Left cardiac atrium (tissue), 4 donors: ENCODE measurements around the gene AEBP1. TPM values are rescaled to one million over a fixed set of nuclear protein-coding genes. Genes with fewer than 3 reads are reported as not detected.

Experiments used
- ATAC-seq, 2 donors: fragments of 200-7000 bp; cut with Tn5 transposase; one replicate each; pipeline ENCODE4 v1.9.1; 2020; ENCODE audit warnings: mild to moderate bottlenecking in 2 of 2, moderate library complexity in 2 of 2
- DNase-seq: peaks from one replicate; pipeline ENCODE4 v3.0.0-alpha.2; 2020
- intact Hi-C, 2 donors: fragments of 100-400 bp; cut with DNase I; formaldehyde crosslinking; loops; one replicate each; pipeline versions ENCODE4 v1.14.1 to v1.15.1; 2022 to 2023
- total RNA-seq, 2 donors: library from RNA; stranded (reverse); fragmentation: NEBNext Ultra II Directional; extraction: Animal tissue kit (Norgen Biotek cat#: 25700); gene quantifications; one replicate each; pipeline ENCODE4 v1.2.1, GENCODE V29; 2021
- donor health status: DM: no; HTN: yes; CAD: no.
- donor health status: DM: no; HTN: yes; CAD: no; lungs with severe emphysema.
- donor health status: DM: yes; HTN: yes; CAD: no.
- donor health status: Dilated cardiomyopathy.

AEBP1 gene
- total RNA-seq, 2 donors from 2014 or later: 65.0 to 117 TPM

DNA sequence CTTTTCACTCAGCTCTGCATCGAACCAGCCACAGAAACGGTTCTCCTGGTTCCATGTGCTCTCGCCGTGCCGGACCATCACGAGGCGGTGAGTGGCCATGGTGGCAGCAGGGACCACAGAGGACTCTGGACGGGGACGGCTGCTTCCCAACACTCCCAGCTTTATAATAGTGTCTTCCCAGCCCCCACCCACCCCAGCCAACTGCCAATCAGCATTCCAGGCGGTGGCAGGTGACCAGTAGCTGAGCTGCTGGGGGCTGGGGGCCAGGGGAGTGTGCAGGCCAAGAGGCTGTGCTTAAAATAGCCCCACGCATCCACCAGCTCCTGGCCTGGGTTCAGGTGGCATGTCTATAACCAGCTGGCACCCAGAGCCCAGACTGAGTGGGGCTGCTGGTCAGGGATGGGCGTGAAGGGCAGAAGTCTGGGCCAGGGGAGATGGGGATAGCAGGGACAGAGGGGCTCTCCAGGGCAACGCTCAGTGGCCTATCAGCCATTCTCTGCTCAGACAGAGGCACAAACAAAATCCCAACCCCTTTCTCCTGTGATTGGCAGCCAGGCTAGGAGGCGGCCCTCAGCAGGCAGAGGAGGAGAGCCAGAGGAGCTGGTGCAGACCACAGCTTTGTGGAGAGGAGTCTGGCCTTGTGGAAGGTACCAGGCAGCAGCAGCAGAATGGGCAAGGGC is 38.6 kb upstream of the AEBP1 start, which contains the start of gene PGAM2:
Gene PGAM2 (minus strand): TSS at position 137 of the 680 bp plus-strand sequence. CDS start 38 bp downstream, at position 99.
- ATAC-seq: peak; percentile 57 to 77
- peak; percentile 85 for DNase-seq
- intact Hi-C loops: no loop called here

DNA sequence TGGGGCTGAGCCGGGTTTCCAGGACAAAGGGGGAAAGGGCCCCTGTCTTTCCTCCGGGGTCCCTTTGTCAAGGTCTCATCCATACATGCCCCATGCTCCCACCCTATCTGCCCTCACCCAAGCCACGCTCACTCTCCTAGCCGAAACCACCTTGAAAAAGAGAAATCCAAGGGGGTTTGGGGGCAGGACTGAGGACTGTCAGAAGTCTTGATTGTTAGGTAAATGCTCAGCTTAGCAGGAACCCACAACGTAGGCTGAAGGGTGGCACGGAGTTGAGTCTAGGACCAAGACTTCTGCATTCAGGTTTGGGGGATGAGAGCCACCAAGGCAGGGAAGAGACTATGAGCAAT is 38.1 kb upstream of the AEBP1 start:
- no peak for ATAC-seq
- intact Hi-C loops: no loop called here
- DNase-seq: no peak

DNA sequence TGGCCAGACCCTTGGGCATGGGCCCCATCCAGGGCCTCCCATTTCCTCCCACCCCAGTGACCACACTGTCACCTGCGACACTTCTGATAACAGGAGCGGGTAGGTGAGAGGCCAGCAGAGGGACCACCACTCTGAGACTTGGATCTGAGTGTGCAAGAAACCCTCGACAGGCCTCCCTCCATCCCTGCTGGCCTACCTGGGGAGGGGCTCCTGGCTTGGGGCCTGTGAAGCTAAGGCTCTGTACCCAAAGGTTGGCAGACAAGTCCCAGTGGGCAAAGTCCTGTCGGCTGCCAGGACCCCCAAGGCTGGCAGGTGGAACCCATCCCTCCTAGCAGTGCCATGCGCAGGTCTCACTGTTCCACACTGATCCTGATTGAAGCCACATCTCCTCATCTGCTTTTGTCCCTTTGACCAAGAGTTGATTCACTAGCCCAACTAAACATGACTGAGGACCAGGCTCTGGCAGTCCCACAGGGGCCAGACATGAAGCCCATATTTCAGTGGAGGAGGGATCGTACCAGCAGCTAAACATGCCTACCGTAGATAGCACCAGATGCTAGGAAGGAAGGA is 37.6 kb upstream of the AEBP1 start:
- DNase-seq (peak; percentile 20), ATAC-seq (no peak)
- intact Hi-C loops: no loop called here

DNA sequence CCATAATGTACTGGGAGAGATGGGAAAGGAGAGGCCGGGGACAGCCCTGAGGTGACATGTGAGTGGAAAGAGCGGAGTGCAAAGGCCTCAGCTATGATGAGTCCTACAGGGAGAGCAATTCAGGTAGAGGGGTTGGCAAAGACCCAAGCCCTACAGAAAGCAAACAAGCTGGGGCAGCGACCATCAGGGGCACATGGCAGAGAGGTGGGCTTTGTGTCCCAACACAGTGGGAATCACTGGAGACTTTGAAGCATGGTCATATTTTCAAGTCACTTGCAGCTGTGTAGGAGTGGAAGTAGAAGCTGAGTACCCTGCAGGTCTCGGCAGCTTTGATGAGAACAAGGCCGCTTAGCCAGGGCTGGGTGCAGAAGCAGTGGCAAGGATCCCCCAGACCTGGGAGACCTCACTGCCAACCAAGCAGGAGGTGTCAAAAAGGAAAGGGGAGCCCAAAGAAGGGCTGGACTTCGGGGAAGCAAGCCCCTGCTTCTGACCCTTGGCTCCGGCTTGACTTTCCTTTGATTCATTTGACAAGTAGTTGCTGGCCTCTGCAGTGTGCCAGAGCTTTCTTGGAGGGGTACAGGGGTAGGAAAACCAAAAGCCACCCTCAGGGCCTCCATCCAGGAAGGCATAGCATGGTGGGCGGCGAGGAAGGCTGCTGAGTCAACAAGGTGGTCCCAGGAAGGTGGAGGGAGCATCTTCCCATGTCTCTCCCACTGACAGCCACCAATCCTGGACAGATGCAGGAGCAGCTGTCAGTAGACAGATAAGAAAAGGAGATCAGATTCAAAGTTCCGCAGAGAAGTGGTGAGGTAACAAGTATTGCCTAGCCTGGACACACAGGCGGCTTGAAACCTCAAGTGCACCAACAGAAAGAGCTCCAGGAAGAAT is 36.8 kb upstream of the AEBP1 start:
- ATAC-seq (no peak), DNase-seq (peak; percentile 19)
- intact Hi-C loops: no loop called here

DNA sequence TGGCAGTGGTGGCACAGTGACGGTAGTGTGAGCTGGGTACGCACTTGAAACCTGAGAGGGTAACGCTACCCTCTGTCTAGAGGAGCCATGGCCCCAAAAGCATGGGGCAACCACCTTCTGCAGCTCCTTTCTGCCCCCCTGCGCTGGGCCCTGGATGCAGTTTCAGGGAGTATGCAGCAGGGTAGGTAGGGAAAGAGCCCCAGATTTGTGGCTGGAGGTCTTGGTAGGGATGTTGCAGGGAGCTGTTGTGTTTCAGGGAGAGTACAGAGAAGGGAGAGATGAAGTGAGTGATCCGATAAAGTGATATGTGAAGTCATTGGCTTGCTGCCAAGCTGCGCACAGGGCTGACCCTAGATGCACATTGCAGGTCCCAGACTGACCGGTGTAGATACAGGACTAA is 36.1 kb upstream of the AEBP1 start:
- DNase-seq: peak; percentile 22
- no peak for ATAC-seq
- intact Hi-C loops: no loop called here

DNA sequence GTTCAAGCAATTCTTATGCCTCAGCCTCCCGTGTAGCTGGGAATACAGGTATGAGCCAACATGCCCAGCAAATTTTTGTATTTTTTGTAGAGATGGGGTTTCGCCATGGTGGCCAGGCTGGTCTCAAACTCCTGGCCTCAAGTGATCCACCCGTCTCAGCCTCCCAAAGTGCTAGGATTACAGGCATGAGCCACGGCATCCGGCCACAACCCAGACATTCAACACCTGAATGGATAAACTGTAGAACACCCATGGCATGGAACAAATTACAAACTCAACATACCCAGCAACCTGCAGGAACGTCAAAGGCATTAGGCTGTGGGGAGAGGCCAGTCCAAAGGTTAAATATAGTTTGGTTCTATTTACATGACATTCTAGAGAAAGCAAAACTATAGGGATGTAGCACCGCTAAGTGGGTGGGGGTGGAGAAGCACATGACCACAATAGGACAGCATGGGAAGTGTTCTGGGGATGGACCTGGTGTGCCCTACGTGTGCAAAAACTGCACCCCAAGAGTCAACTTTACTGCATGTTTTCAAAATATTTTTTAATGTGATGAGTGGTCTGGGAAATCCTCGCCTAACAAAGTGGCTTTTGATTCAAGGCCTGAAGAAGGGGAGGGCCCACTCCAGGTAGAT is 32.3 kb upstream of the AEBP1 start:
- intact Hi-C loops: loop anchor here in 1 of 2 donors (1.0 kb wide), 1 partner anchor 124 kb away; no protein-coding TSS in a partner anchor
- ATAC-seq (no peak), DNase-seq (peak; percentile 10)

DNA sequence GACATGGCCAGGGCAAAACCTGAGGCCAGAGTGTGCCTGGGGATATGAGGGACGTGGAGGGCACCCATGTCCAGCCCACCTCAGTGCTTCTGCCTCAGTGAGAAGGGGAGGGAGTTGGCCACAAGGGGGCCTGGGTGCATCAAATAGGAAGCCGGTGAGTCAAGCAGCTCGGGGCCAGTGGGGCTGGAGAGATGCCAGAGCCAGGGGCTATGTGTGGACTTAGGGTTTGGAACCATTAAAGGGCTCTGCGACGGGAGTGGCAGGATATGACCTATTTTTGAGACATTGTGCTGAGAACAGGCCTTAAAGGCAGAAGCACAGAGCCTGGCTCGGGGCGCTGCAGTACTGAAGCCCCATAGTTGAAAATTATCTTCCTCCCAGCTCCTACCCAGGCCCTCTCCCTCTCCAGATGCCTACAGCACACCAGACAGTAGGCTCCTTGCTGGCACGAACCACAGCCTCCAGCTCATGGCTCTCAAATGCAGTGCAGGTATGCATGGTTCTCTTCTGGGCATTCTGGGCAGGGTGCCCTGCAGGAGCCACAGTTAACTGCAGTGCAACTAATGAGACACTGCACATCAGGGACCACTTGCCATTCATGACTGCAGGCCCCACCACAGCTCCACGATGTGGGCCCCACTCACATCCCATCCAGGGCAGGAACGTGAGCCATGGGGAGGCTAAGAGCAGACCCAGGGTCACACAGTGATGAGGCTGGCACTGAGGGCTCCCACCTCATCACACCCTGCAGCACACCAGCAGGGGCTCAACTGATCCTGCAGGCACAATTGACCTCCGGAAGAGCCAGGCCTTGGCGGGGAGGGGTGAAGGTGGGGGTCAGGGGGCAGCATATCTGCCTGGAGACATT is 31.5 kb upstream of the AEBP1 start:
- peak; percentile 91 for DNase-seq
- intact Hi-C loops: loop anchor here in 1 of 2 donors (1.0 kb wide), 1 partner anchor 124 kb away; no protein-coding TSS in a partner anchor
- ATAC-seq: peak; percentile 60 to 63

DNA sequence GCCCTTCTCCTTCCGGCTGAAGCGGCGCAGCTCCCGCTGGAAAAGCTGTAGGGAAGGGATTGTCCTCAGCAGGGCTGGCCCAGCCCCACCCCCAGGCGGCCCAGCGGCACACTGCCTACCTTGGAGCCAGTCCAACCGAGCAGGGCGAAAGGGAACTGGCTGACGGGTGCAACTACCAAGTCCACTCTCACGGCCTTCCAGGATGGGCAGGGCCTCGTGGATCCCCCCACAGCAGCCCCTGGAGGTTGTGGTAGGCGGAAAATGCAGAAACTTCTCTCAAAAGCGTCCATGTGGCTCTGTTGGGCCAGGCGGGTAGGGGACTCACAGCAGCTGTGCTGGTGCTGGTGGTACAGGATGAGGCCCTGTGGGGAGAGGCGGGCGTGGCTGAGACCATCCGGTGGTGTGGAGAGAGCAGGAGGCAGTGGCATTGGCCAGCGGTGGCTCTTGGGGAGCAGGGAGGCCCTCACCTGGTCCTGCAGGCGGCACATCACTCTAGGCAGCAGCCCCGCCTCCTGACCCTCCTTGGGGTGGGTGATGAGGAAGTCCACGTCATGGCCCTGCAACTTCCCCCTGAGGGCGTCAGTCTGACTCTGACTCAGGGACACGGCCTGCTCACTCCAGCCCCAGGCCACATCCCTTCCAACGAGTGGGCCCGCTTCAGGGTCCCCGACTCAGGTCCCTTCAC is 30.3 kb upstream of the AEBP1 start:
- DNase-seq: peak; percentile 81
- ATAC-seq: peak; percentile 62 to 75
- intact Hi-C loops: no loop called here

DNA sequence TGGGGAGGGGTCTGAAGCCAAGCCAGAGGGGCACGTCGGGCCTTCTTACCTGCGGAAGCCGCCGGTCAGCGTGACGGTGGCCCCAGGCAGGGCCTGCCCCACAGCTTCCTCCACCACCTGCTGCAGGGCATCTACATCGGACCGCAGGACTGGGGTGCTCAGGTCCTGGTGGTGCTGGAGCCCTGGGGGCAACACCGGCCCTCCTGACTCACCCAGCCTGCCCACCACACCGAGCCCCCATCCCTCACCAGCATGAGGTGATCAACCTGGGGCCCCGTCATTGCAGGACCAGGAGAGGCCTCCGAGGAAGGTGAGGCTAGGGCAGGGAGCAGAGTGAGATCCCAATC is 29.8 kb upstream of the AEBP1 start:
- intact Hi-C loops: no loop called here
- DNase-seq (no peak), ATAC-seq (no peak)

DNA sequence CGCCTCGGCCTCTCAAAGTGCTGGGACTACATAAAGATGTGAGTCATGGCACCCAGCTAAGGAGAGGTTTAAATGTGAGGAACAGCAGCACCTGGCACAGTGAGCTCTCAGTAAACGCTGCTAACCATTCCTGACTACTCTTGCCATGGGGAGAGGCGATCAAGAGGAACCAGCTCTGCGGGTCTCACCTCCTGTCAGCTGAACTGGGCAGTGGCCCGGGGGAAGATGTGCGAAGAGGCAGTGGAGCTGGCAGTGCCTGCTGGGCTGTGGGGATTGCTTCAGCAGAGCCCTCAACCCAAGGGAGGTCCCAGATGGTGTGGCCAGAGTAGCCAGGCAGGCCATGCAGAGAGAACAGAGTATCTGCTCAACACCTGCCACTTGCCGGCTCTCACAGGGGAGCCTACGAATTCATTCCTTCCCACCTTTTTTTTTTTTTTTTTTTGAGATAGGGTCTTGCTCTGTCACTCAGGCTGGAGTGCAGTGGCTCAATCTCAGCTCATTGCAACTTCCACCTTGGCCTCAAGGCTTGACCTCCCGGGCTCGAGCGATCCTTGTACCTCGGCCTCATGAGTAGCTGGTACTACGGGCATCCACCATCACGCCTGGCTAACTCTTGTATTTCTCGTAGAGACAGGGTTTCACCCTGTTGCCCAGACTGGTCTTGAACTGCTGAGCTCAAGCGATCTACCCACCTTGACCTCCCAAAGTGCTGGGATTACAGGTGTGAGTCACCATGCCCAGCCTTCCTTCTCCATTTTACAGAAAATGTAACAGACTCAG is 28.7 kb upstream of the AEBP1 start:
- intact Hi-C loops: loop anchor here in 1 of 2 donors (5.0 kb wide), 2 partner anchors 47 to 67 kb away; partner anchors contain the start of genes MYL7 and POLD2
- no peak for ATAC-seq
- peak; percentile 16 for DNase-seq

DNA sequence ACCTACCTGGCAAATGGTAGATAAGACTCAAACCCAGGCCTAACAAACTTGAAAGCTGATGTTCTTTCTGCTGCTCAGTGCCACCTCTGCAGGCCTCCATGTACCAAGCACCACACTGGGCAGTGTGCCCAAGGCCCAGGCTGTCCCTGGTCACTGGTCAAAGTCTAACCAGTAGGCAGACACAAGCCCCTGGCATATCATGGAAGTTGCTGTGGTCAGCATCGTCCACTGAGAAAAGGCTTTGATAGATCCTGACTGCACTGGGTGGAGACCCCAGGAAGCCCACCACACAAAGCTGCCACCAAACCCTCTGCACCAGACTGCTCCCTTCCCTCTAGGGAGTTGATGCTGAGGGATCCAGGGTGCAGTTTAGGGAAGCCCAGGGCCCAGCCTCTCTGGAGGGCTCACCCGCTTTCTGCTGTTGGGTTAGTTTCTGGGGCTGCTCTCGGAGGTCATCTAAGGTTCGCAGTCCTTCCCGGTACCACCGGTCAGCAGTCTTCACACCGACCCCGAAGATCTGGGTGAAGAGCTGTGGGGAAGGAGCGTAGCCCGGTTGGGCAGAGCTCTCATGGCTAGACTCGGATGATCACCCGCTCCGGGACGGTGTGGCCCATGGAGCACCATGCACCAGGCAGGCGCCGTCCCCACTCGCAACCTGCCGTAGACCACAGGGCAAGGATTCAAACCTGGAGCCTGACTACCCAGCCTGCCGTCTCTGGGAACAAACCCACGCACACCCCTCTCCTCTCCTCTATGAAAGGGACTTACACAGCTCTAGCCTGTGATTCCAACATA is 27.8 kb upstream of the AEBP1 start:
- DNase-seq (peak; percentile 30), ATAC-seq (no peak)
- intact Hi-C loops: loop anchor here in 1 of 2 donors (5.0 kb wide), 2 partner anchors 46 to 66 kb away; partner anchors contain the start of genes MYL7 and POLD2

DNA sequence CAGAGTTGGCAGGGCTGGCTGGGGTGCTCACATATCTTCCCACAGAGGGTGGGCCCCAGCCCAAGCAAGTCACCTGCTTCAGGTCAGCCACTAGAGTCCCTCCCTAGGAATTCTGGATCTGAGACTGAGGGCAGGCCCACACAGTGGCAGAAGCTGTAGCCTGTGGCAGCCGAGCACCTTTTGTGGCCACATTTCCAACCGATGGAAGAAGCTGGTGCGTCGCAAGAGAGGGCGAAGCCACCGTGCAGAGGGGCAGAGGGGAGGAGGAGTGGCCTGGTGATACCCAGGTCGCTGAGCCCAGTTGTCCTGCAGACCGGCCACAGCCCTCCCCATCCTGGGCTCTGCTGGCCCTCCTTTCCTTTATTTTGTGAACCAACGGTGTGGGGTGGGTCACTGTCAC is 27.1 kb upstream of the AEBP1 start:
- intact Hi-C loops: loop anchor here in 1 of 2 donors (5.0 kb wide), 2 partner anchors 45 to 65 kb away; partner anchors contain the start of genes MYL7 and POLD2
- DNase-seq: no peak
- no peak for ATAC-seq

DNA sequence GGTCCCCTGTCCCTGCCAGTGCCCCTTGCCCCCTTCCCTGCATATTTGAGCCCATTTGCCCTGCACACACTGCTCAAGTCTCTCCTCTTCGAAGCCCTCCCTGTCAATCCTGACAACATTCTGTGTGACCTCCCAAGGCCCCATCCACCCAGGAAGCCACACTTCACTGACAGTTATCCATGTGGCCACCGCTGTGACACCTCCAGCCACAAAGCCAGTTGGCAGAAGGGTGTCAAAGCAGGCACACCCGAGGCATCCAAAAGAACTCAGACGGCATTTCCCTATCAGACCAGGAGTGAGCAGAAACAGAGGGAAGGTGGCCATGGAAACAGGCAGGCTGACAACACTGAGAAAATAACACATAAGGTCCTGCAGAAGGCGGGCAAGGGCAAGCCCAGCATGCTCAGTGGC is 26.5 kb upstream of the AEBP1 start:
- intact Hi-C loops: loop anchor here in 1 of 2 donors (5.0 kb wide), 2 partner anchors 45 to 65 kb away; partner anchors contain the start of genes MYL7 and POLD2
- peak in 1 of 2 donors; percentile 17 for ATAC-seq

DNA sequence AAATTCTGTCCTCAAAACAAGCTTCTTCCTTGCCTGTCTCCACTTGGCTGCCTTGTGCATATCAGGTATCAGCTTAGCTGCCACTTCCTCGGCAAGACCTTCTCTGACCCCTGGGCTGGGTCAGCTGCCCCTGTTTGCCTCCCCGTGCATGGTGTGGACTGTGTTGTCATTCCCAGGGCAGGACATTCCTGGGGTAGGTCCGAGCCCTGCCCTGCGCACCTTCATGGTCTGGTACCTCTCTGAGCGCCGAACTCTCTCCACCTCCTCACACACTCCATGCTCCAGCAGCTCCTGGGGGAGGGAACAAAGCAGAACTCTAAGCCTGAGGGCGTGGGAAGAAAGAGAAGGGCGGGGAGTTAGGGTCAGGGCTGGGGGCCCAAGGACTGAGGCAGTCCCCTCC is 25.6 kb upstream of the AEBP1 start:
- ATAC-seq: no peak
- intact Hi-C loops: loop anchor here in 1 of 2 donors (5.0 kb wide), 2 partner anchors 44 to 64 kb away; partner anchors contain the start of genes MYL7 and POLD2
- DNase-seq: peak; percentile 10

More for the DNA sequence above, 26.5 kb upstream of the AEBP1 start:
- peak; percentile 58 for DNase-seq

DNA sequence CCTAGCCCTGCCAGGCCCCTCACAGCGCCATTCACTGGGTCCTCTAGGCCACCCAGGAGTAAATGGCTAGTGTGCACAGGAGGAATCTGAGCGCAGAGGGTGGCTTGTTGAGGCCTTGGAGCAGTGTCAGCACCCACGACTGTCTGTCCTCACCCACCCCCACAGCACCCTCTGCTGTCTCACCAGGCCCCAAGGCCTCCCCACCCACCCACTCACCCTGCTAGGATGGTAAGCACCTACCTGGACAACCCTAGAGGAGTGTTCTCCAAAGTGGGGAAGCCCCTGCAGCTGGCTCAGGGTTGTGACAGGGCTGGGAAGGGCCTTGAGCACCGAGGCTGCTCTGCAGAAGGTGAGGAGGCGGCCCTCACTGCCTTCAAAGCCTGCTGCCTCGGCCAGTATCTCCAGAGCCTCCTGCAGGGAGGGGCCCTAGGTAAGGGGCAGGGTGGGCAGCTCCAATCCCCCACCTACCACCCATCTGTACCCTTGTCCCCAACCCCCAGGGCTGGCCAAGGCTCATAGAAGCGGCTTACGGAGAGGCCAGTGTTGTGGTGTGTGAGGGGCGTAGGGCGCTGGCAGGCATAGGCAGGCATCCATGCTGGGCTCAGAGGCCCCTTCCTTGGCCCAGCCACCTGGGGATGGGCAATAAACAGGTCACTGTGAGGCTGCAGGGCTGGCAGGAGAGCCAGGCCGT is 24.7 kb upstream of the AEBP1 start:
- DNase-seq: peak; percentile 17
- intact Hi-C loops: loop anchor here (5.0 kb wide), 2 partner anchors 43 to 63 kb away; partner anchors contain the start of genes POLD2 (in 2 of the 2) and MYL7 (in 1 of the 2)
- ATAC-seq: no peak
